GM12875 (cell line): ENCODE results near the gene MGLL.

Source experiments
- H3K4me3 ChIP-seq: one replicate; pipeline ENCODE4 v1.5.1; 2011; ENCODE audit warnings: low read depth, low read length, control low read depth
- TF ChIP-seq, protein P1 (sequence below): IDR thresholded peaks from 2 replicates; pipeline ENCODE4 v1.5.1; 2011; ENCODE audit warnings: low read depth, mild to moderate bottlenecking, control low read depth, inconsistent platforms, low read length, moderate library complexity, borderline replicate concordance; ENCODE audit not compliant: insufficient read depth

MGLL gene

DNA sequence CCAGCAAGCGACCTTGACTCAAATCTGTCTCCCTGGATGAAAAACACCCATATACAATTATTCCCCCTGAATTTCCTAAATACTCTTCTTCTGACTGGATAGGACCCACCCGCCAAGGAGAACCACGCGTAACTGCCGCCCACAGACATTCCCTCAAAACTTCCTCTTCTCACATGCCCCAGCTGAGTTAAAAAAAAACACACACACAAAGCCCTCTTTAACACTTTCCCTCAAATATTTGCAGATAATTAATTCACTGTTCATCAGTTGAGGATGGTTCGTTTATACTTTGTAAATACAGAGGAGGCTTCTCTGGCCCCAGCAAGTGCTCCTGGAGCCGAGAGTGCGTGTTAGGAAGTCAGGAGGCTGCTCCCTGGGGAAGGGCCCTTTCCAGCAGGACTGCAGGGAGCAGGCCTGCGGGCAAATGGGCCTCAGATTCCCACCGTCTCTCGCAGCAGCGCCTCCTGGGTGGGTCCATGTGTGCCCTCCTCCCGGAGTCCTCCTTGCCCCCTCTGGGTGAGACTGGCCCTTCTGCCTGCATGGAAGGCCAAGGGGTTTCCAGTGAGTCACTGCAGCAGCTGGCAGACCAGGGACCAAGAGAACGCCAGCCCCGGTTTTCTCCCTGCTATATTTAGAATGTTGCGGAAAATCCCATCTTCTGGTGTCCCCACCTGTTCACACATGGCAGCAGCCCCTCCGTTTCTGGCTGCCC, 46.8 kb downstream of the MGLL start:
- TF ChIP-seq, protein P1, sequence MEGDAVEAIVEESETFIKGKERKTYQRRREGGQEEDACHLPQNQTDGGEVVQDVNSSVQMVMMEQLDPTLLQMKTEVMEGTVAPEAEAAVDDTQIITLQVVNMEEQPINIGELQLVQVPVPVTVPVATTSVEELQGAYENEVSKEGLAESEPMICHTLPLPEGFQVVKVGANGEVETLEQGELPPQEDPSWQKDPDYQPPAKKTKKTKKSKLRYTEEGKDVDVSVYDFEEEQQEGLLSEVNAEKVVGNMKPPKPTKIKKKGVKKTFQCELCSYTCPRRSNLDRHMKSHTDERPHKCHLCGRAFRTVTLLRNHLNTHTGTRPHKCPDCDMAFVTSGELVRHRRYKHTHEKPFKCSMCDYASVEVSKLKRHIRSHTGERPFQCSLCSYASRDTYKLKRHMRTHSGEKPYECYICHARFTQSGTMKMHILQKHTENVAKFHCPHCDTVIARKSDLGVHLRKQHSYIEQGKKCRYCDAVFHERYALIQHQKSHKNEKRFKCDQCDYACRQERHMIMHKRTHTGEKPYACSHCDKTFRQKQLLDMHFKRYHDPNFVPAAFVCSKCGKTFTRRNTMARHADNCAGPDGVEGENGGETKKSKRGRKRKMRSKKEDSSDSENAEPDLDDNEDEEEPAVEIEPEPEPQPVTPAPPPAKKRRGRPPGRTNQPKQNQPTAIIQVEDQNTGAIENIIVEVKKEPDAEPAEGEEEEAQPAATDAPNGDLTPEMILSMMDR, result no peak
- no peak overlapping the region for H3K4me3 ChIP-seq

DNA sequence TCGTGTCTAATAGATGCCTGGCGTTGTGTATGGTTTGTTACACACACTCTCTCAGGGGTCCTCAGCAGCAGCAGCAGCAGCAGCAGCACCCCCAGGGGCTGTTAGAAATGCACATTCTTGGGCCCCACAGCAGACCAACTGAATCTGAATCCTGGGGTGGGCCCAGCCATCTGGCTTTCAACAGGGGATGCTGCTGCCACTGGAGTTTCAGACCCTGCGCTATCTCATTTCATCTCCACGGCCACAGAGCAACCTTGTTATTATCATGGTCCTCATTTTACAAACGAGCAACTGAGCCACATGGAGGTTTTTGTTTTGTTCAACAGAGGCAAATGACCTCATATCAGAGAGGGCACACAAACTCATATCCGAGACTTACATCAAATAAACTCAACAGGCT, 47.7 kb downstream of the MGLL start:
- no peak overlapping the region for H3K4me3 ChIP-seq
- TF ChIP-seq, protein P1, result no peak

DNA sequence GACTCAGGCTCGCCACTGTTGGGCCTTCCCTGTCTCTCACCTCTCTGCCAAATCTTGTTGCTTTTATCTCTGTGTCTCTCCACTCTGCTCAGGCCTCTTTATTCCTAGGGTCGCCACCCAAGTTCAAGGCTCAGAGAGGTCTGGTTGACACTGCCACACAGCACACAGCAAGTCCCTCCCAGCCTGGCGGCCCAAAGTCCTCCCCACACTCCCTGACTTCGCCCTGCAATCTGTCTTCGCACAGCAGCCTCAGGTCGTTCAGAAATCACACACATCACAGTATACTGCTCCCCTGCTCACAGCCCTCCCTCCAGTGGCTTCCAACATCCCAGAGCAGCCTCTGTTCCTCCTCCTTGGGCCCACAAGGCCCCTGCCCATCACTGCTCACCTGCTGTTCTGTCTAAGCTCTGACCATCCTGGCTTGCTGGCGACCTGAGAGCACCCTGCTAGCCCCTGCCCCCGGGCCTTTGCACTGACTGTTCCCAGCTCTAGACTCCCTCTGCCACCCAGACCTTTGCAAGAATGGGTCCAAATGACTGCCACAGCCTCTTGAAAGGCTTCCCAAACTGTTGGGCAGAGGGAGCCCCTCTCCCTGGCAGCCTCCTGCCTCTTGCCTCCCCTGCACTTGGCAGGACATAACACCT, 48.4 kb downstream of the MGLL start:
- H3K4me3 ChIP-seq, result no peak overlapping the region
- TF ChIP-seq, protein P1, result no peak

DNA sequence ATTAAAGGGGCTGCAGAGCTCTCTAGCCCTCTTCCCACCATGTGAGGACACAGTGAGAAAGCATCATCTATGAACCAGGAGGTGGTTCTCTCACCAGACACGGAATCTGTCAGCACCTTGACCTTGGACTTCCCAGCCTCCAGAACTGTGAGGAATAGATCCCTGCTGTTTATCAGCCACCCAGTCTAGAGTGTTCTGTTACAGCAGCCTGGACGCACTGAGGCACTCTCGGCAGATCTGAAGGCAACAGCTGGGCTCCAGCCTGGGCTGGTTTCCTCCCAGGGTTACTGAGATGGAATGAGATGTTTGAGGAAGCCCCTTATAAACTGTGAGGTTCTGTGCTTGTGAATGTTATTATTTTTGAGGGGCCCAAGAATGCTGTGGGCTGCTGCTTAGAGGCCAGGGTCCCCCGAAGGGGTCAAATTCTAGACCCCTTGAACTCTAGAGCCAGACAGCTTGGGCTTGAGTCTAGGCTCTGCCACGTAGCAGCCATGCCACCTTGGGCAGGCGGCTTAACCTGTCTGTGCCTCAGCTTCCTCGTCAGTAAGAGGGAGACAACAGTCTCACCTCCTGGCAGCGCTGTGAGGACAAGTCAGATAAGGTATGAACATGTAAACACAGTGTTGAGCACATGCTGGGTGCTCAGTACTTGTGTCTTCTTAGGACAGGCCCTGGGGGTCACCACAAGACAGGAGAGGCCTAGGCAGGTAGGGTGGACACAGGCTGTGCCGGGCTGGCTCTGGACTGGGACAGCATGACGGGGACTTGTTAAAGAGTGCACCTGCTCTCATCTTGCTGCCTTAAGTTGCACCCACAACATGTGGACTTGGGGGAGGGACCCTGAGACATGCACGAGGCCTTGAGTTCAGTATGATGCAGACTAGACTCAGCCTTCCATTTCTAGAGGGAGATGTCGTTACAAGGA, 49.2 kb downstream of the MGLL start:
- H3K4me3 ChIP-seq, result no peak overlapping the region
- TF ChIP-seq, protein P1, result no peak

DNA sequence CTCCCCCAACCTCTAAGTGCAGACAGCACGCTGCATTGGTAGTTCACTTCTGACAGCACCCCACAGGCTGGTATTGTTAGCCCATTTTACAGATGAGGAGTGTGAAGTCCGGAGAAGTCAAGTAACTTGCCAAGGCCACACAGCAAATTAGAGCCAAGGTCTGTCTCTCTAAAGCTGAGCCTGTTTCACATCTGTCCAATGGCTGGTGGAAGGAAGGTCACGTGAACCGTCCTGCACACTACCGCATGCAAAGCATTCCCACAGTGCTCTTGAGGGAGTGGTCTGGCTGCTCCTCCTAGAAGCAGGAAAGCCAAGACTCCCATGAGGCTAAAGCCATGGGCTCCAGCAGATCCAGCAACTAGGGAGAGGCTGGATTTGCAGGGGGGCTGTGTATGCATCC, 50.0 kb downstream of the MGLL start:
- TF ChIP-seq, protein P1, result no peak
- no peak overlapping the region for H3K4me3 ChIP-seq

DNA sequence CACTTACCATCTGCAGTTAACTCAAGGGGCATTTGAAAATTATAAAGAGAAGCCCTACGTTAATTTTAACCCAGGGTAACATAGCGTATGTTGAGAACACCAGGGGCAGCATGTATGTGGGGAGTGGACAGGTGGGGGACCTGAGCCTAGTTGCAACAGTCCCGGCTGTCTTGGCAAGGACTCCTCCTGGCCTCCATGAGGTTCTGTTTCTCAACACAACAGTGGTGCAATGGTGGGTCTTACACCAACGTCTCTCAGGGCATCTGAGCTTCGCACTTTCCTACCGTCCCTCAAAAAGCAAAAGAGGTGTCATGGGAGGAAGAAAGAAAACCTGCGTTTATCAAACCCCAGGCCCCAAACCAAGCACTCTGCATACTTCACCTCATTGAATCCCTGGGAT, 50.6 kb downstream of the MGLL start:
- TF ChIP-seq, protein P1, result no peak
- H3K4me3 ChIP-seq, result no peak overlapping the region
